Osteoblast (primary cell): Measurements from ENCODE around the gene NRAP. TPM values are rescaled to one million over a fixed set of nuclear protein-coding genes. Genes with fewer than 3 reads are reported as not detected.

Experiments
- DNase-seq: peaks from one replicate; pipeline ENCODE4 v3.0.0; 2011; ENCODE audit warnings: low spot score, mixed read lengths; ENCODE audit not compliant: insufficient read length; ENCODE audit errors: missing footprints
- H2AFZ ChIP-seq: 2 replicates; pipeline ENCODE4 v1.6.0; 2011; ENCODE audit warnings: mild to moderate bottlenecking, low read length
- H3K27ac ChIP-seq: 2 replicates; pipeline ENCODE4 v1.5.1; 2011; ENCODE audit warnings: mild to moderate bottlenecking, low read depth, low read length, moderate library complexity
- H3K27me3 ChIP-seq: 2 replicates; pipeline ENCODE4 v1.6.0; 2012; ENCODE audit warnings: mild to moderate bottlenecking, control low read depth, inconsistent platforms, low read length, moderate library complexity; ENCODE audit not compliant: insufficient read depth
- H3K36me3 ChIP-seq: 2 replicates; pipeline ENCODE4 v1.5.1; 2011; ENCODE audit warnings: mild to moderate bottlenecking, low read length, control low read depth, moderate library complexity; ENCODE audit not compliant: insufficient read depth
- H3K4me1 ChIP-seq: 2 replicates; pipeline ENCODE4 v1.5.1; 2011; ENCODE audit warnings: mild to moderate bottlenecking, low read length, control low read depth, moderate library complexity; ENCODE audit not compliant: insufficient read depth
- H3K4me2 ChIP-seq: 2 replicates; pipeline ENCODE4 v1.6.0; 2011; ENCODE audit warnings: mild to moderate bottlenecking, low read length; ENCODE audit not compliant: insufficient read depth
- H3K4me3 ChIP-seq: fragments of 200-600 bp; sonication (generic); 3 replicates; pipeline ENCODE4 v1.5.1; 2012; ENCODE audit warnings: mild to moderate bottlenecking, low read length, inconsistent platforms; ENCODE audit not compliant: insufficient read depth
- H3K79me2 ChIP-seq: 2 replicates; pipeline ENCODE4 v1.6.0; 2012; ENCODE audit warnings: mild to moderate bottlenecking, low read length, control low read depth, inconsistent platforms; ENCODE audit not compliant: insufficient read depth
- H3K9me3 ChIP-seq: 2 replicates; pipeline ENCODE4 v1.5.1; 2011; ENCODE audit warnings: low read depth, low read length, control low read depth
- H4K20me1 ChIP-seq: 2 replicates; pipeline ENCODE4 v1.6.0; 2012; ENCODE audit warnings: mild to moderate bottlenecking, low read length, control low read depth; ENCODE audit not compliant: insufficient read depth
- CTCF ChIP-seq: IDR thresholded peaks from 2 replicates; pipeline ENCODE4 v1.5.1; 2011; ENCODE audit warnings: mild to moderate bottlenecking, low read depth, low read length, moderate library complexity; ENCODE audit errors: extremely low read depth
- total RNA-seq: library from RNA; depleted of rRNA; stranded (reverse); fragments of >200 nt; gene quantifications from 2 replicates; pipeline ENCODE4 v1.2.3, GENCODE V29; 2012

Gene NRAP
- total RNA-seq, 1 donor = not detected

- H3K79me2 ChIP-seq = no peaks in the 10 kb centered on the region
- no peak overlapping the region for H3K4me2 ChIP-seq
- H2AFZ ChIP-seq = no peak overlapping the region
- H4K20me1 ChIP-seq = no peaks in the 10 kb centered on the region
- peaks cover 10% of the 10 kb centered on the region for H3K27me3 ChIP-seq
- TF ChIP-seq CTCF = no peak
- no peak overlapping the region for H3K27ac ChIP-seq
- no peak overlapping the region for H3K4me3 ChIP-seq
- H3K9me3 ChIP-seq = no peaks in the 10 kb centered on the region
- H3K36me3 ChIP-seq = no peaks in the 10 kb centered on the region
- DNase-seq = no peak
- no peaks in the 10 kb centered on the region for H3K4me1 ChIP-seq
Observed at GRCh38 chr10:113622831-113623230, 41.0 kb downstream of the NRAP start.

GRCh38 chr10:113621799-113622198 is 42.0 kb downstream of the NRAP start:
- Histone ChIP-seq H3K4me2 (no peak overlapping the region), H3K9me3 (no peaks in the 10 kb centered on the region), H2AFZ (no peak overlapping the region), H3K4me1 (no peaks in the 10 kb centered on the region), H3K27ac (no peak overlapping the region), H3K36me3 (no peaks in the 10 kb centered on the region), H3K79me2 (no peaks in the 10 kb centered on the region), H3K27me3 (peaks cover 11% of the 10 kb centered on the region), H4K20me1 (no peaks in the 10 kb centered on the region), H3K4me3 (no peak overlapping the region)
- DNase-seq = no peak
- no peak for TF ChIP-seq CTCF

- TF ChIP-seq CTCF = no peak
- no peaks in the 10 kb centered on the region for H3K4me1 ChIP-seq
- H3K79me2 ChIP-seq = no peaks in the 10 kb centered on the region
- H3K27ac ChIP-seq = no peak overlapping the region
- H4K20me1 ChIP-seq = no peaks in the 10 kb centered on the region
- no peak overlapping the region for H3K4me2 ChIP-seq
- no peak for DNase-seq
- no peaks in the 10 kb centered on the region for H3K36me3 ChIP-seq
- H2AFZ ChIP-seq = no peak overlapping the region
- no peak overlapping the region for H3K4me3 ChIP-seq
- H3K9me3 ChIP-seq = no peaks in the 10 kb centered on the region
- H3K27me3 ChIP-seq = peaks cover 9% of the 10 kb centered on the region
Observed at GRCh38 chr10:113620936-113621335, 42.9 kb downstream of the NRAP start.

GRCh38 chr10:113620511-113620910 is 43.3 kb downstream of the NRAP start:
- H2AFZ ChIP-seq = no peak overlapping the region
- H3K4me1 ChIP-seq = no peaks in the 10 kb centered on the region
- H3K9me3 ChIP-seq = no peaks in the 10 kb centered on the region
- no peak for DNase-seq
- H3K79me2 ChIP-seq = no peaks in the 10 kb centered on the region
- H3K27me3 ChIP-seq = peaks cover 9% of the 10 kb centered on the region
- no peaks in the 10 kb centered on the region for H3K36me3 ChIP-seq
- TF ChIP-seq CTCF = no peak
- H3K4me3 ChIP-seq = no peak overlapping the region
- no peak overlapping the region for H3K27ac ChIP-seq
- H3K4me2 ChIP-seq = no peak overlapping the region
- no peaks in the 10 kb centered on the region for H4K20me1 ChIP-seq
